CD8-positive, alpha-beta memory T cell (primary cell): ENCODE measurements around the gene MUC5B. TPM values are rescaled to one million over a fixed set of nuclear protein-coding genes. Genes with fewer than 3 reads are reported as not detected.
A peak's percentile ranks its signal among the peaks of the same experiment; 100 is the strongest.
"Not testable (repeated sequence)": the region's sequence is repeated elsewhere in the genome, so short reads cannot be mapped to it uniquely, and the experiment has no call there.

Source experiments
- CTCF ChIA-PET: fragments of 350-600 bp; sonication (Branson Sonifier 250); formaldehyde crosslinking; loops from one replicate; lab custom pipeline; 2021; ENCODE audit warnings: antibody characterized with exemption; lab: Charles Lee
- POLR2A ChIA-PET: fragments of 350-600 bp; sonication (Branson Sonifier 250); formaldehyde crosslinking; loops from one replicate; lab custom pipeline; 2021; ENCODE audit warnings: antibody characterized with exemption; lab: Charles Lee
- DNase-seq, 5 donors: peaks; one replicate each; pipeline versions ENCODE4 v3.0.0 to v3.0.0-alpha.2; 2020 to 2022; ENCODE audit warnings: mixed read lengths in 1 of 5
- H3K27ac ChIP-seq: one replicate; pipeline ENCODE4 v1.7.0; 2013; ENCODE audit warnings: low read depth, mild to moderate bottlenecking, low read length, moderate library complexity
- H3K27me3 ChIP-seq: 2 replicates; pipeline ENCODE4 v1.7.0; 2013; ENCODE audit warnings: low read length, mild to moderate bottlenecking; ENCODE audit not compliant: insufficient read depth, poor library complexity, severe bottlenecking
- H3K36me3 ChIP-seq: 2 replicates; pipeline ENCODE4 v1.7.0; 2013; ENCODE audit warnings: mild to moderate bottlenecking, low read length, moderate library complexity; ENCODE audit not compliant: insufficient read depth
- H3K4me1 ChIP-seq: 2 replicates; pipeline ENCODE4 v1.7.0; 2013; ENCODE audit warnings: mild to moderate bottlenecking, low read length, moderate library complexity; ENCODE audit not compliant: insufficient read depth
- H3K4me3 ChIP-seq: 2 replicates; pipeline ENCODE4 v1.7.0; 2013; ENCODE audit warnings: mild to moderate bottlenecking, low read length
- H3K9me3 ChIP-seq: 2 replicates; pipeline ENCODE4 v1.7.0; 2013; ENCODE audit warnings: mild to moderate bottlenecking, low read length
- H3K27ac Mint-ChIP-seq, 8 donors: one replicate each; pipeline ENCODE4 v1.8.0; 2020 to 2021; ENCODE audit warnings: mixed read lengths in 8 of 8, mild to moderate bottlenecking in 6 of 8, inconsistent platforms in 3 of 8, moderate library complexity in 3 of 8
- H3K27me3 Mint-ChIP-seq, 2 donors: one replicate each; pipeline ENCODE4 v1.8.0; 2020 to 2021; ENCODE audit warnings: mixed read lengths in 2 of 2, mild to moderate bottlenecking in 1 of 2, moderate library complexity in 1 of 2
- H3K36me3 Mint-ChIP-seq, 3 donors: one replicate each; pipeline ENCODE4 v1.8.0; 2020 to 2021; ENCODE audit warnings: mixed read lengths in 3 of 3, inconsistent platforms in 1 of 3, mild to moderate bottlenecking in 1 of 3
- H3K4me1 Mint-ChIP-seq, 3 donors: one replicate each; pipeline ENCODE4 v1.8.0; 2020 to 2021; ENCODE audit warnings: mixed read lengths in 3 of 3, inconsistent platforms in 1 of 3, mild to moderate bottlenecking in 1 of 3
- H3K4me3 Mint-ChIP-seq, 7 donors: one replicate each; pipeline ENCODE4 v1.8.0; 2020 to 2021; ENCODE audit warnings: mixed read lengths in 7 of 7, mild to moderate bottlenecking in 6 of 7, moderate library complexity in 4 of 7, inconsistent platforms in 2 of 7
- H3K9me3 Mint-ChIP-seq, 5 donors: one replicate each; pipeline ENCODE4 v1.8.0; 2020 to 2022; ENCODE audit warnings: mixed read lengths in 5 of 5, mild to moderate bottlenecking in 3 of 5, moderate library complexity in 2 of 5, inconsistent platforms in 1 of 5
- polyA plus RNA-seq: library from polyadenylated mRNA; unstranded; fragments of 300-500 nt; fragmentation: Illumina TruSeq; gene quantifications from one replicate; pipeline ENCODE4 v1.2.3, GENCODE V29; 2021
- total RNA-seq, 2 experiments: library from RNA; stranded (reverse); gene quantifications; one replicate each; pipeline ENCODE4 v1.2.3, GENCODE V29; 2021

MUC5B gene
- total and polyA plus RNA-seq, 3 experiments from 2014 or later, result not detected

- Mint-ChIP-seq H3K27me3 (peaks cover 20 to 21% of the 10 kb centered on the region in 2 donors), H3K36me3 (peaks cover 0 to 5% (median 5%) of the 10 kb centered on the region in 3 donors), H3K4me1 (no peaks in the 10 kb centered on the region), H3K27ac (no peak overlapping the region), H3K9me3 (peaks cover 17 to 34% (median 30%) of the 10 kb centered on the region in 5 donors), H3K4me3 (no peak overlapping the region)
- no peaks in the 10 kb centered on the region for H3K36me3 ChIP-seq
- H3K9me3 ChIP-seq, result no peaks in the 10 kb centered on the region
- ChIA-PET POLR2A (no interaction called here), CTCF (interaction anchor here (0.7 kb wide), 1 partner anchor 366 kb away, joined by 3 read pairs; no protein-coding TSS in a partner anchor)
- DNase-seq, result peak in 1 of 5 donors; percentile 42
- H3K4me1 ChIP-seq, result no peaks in the 10 kb centered on the region
- H3K27ac ChIP-seq, result no peak overlapping the region
- no peak overlapping the region for H3K4me3 ChIP-seq
- H3K27me3 ChIP-seq, result no peaks in the 10 kb centered on the region
These were observed 14.2 kb upstream of the MUC5B start for GRCh38 chr11:1208394-1209261.

DNA sequence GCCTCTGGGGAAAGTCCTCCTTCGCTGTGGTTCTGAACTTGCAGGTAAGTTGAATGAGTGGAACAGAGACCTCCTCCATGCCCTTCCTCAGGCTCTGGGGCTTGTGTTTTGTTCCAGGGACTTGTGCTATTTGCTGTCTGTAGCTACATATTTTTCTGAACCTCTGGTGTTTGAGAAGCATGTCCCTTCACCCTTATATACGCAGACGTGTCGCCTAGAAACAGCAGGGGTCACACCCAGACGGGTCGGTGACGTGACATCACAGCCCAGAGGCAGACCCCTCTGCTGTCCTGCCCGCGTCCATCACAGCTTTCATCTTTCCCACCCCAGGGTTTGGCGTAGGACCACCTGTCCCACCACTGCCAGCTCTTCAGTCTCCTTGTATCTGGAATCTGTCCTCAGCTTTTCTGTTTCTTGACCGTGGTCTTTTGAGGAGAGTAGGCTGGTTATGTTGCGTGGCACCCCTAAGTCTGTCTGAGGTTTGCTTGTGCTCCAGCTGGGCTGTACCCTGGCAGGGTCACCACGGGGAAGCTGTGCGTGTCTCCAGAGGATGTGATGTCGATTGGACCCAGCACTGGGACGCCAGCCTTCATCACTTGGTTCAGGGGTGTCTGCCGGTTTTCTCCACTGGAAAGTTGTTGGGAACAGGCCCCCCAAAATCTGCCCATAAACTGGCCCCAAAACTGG, 13.4 kb upstream of the MUC5B start:
- CTCF ChIA-PET, result no interaction called here
- no peaks in the 10 kb centered on the region for H3K4me1 ChIP-seq
- no peak overlapping the region for H3K27ac ChIP-seq
- Mint-ChIP-seq H3K4me1 (no peaks in the 10 kb centered on the region), H3K27me3 (peaks cover 20 to 21% of the 10 kb centered on the region in 2 donors), H3K4me3 (no peak overlapping the region), H3K27ac (peak overlapping the region in 1 of 8 donors; percentile 16), H3K9me3 (peaks cover 21 to 38% (median 30%) of the 10 kb centered on the region in 5 donors), H3K36me3 (peaks cover 0 to 5% (median 5%) of the 10 kb centered on the region in 3 donors)
- POLR2A ChIA-PET, result no interaction called here
- no peaks in the 10 kb centered on the region for H3K36me3 ChIP-seq
- no peaks in the 10 kb centered on the region for H3K27me3 ChIP-seq
- no peak overlapping the region for H3K4me3 ChIP-seq
- peak in 1 of 5 donors; percentile 41 for DNase-seq
- H3K9me3 ChIP-seq, result no peaks in the 10 kb centered on the region

DNA sequence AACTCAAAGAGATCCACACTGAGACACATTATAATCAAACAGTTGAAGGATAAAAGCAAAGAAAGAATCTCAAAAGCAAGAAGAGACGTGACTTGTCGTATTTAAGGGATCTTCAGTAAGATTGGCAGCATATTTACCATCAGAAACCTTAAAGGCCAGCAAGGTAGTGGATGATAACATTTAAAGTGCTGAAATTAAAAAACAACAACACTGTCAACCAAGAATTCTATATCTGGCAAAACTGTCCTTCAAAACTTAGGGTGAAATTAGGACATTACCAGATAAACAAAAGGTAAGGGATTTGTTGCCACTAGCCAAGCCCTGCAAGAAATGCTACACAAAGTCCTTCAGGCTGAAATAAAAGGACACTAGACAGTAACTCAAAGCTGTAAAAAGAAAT, 11.0 kb upstream of the MUC5B start:
- no peaks in the 10 kb centered on the region for H3K4me1 Mint-ChIP-seq

DNA sequence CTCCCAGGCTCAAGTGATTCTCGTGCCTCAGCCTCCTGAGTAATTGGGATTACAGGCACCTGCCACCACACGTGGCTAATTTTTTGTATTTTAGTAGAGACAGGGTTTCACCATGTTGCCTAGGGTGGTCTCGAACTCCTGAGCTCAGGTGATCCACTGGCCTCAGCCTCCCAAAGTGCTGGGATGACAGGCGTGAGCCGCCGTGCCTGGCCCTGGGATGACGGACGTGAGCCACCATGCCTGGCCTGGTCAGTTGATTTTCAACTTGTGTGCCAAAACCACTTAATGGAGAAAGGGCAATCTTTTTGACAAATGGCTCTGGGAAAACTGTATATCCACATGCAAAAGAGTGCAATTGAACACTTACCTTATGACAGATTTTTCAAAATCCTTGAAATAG, 7.0 kb upstream of the MUC5B start:
- CTCF ChIA-PET, H3K4me1 ChIP-seq, H3K9me3 ChIP-seq, H3K4me3 ChIP-seq, DNase-seq, POLR2A ChIA-PET, H3K27ac Mint-ChIP-seq, H3K4me1 Mint-ChIP-seq, H3K27ac ChIP-seq, H3K27me3 ChIP-seq, H3K36me3 ChIP-seq, H3K4me3 Mint-ChIP-seq, H3K36me3 Mint-ChIP-seq: not testable (repeated sequence)
- Mint-ChIP-seq H3K27me3 (peaks cover 15 to 17% of the 10 kb centered on the region in 2 donors), H3K9me3 (peaks cover 16 to 30% (median 23%) of the 10 kb centered on the region in 5 donors)

More for the DNA sequence above, 11.0 kb upstream of the MUC5B start:
- Histone ChIP-seq H3K27me3 (no peaks in the 10 kb centered on the region), H3K36me3 (no peaks in the 10 kb centered on the region), H3K27ac (no peak overlapping the region), H3K4me1 (no peaks in the 10 kb centered on the region), H3K9me3 (no peaks in the 10 kb centered on the region), H3K4me3 (no peak overlapping the region)
- peaks cover 0 to 5% (median 5%) of the 10 kb centered on the region in 3 donors for H3K36me3 Mint-ChIP-seq
- H3K27me3 Mint-ChIP-seq, result peaks cover 24 to 25% of the 10 kb centered on the region in 2 donors
- ChIA-PET CTCF (no interaction called here), POLR2A (no interaction called here)
- peaks cover 23 to 38% (median 32%) of the 10 kb centered on the region in 5 donors for H3K9me3 Mint-ChIP-seq
- H3K4me3 Mint-ChIP-seq, result no peak overlapping the region
- DNase-seq, result no peak
- H3K27ac Mint-ChIP-seq, result no peak overlapping the region

- ChIA-PET POLR2A (no interaction called here), CTCF (no interaction called here)
- Mint-ChIP-seq H3K27me3 (peaks cover 6 to 13% of the 10 kb centered on the region in 2 donors), H3K4me3 (no peak overlapping the region), H3K27ac (peak overlapping the region in 1 of 8 donors; percentile 52), H3K36me3 (peaks cover 0 to 4% (median 1%) of the 10 kb centered on the region in 3 donors), H3K4me1 (no peaks in the 10 kb centered on the region), H3K9me3 (peaks cover 6 to 17% (median 10%) of the 10 kb centered on the region in 5 donors)
- Histone ChIP-seq H3K27ac (no peak overlapping the region), H3K4me1 (no peaks in the 10 kb centered on the region), H3K9me3 (no peaks in the 10 kb centered on the region), H3K36me3 (no peaks in the 10 kb centered on the region), H3K27me3 (no peaks in the 10 kb centered on the region), H3K4me3 (no peak overlapping the region)
- no peak for DNase-seq
These were observed 5.7 kb upstream of the MUC5B start for GRCh38 chr11:1217151-1217550.

DNA sequence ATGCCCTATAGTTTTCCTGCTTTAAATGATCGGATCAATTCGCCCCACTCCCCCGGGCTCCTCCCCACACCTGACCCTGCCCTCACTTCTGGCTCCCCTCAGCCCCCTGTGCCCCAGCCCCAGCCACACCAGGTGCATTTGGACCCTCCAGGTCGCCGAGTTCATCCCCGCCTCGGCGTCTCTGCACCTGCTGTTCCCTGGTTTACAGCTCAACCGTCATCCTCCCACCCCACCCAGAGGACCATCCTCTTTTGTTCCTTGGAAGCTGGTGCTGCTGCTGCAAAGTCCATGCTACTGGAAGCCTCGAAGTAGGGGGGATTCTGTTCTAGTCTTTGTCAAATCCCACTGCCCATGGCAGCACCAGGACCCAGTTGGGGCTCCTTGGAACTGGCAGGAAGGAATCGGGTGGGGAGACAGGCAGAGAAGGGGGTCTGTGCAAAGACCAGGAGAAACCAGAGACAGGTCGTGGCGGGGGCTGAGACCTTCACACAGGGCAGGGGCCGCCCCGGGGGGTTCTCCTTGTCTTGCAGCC, 4.5 kb upstream of the MUC5B start:
- Histone ChIP-seq H3K27ac (no peak overlapping the region), H3K4me3 (no peak overlapping the region), H3K27me3 (no peaks in the 10 kb centered on the region), H3K36me3 (no peaks in the 10 kb centered on the region), H3K4me1 (no peaks in the 10 kb centered on the region), H3K9me3 (no peaks in the 10 kb centered on the region)
- no peak overlapping the region for H3K4me3 Mint-ChIP-seq
- ChIA-PET CTCF (no interaction called here), POLR2A (no interaction called here)
- peaks cover 2 to 8% (median 6%) of the 10 kb centered on the region in 5 donors for H3K9me3 Mint-ChIP-seq
- H3K27ac Mint-ChIP-seq, result peak overlapping the region in 1 of 8 donors; percentile 47
- DNase-seq, result no peak
- no peaks in the 10 kb centered on the region for H3K4me1 Mint-ChIP-seq
- H3K36me3 Mint-ChIP-seq, result no peaks in the 10 kb centered on the region
- H3K27me3 Mint-ChIP-seq, result peaks cover 4 to 11% of the 10 kb centered on the region in 2 donors

DNA sequence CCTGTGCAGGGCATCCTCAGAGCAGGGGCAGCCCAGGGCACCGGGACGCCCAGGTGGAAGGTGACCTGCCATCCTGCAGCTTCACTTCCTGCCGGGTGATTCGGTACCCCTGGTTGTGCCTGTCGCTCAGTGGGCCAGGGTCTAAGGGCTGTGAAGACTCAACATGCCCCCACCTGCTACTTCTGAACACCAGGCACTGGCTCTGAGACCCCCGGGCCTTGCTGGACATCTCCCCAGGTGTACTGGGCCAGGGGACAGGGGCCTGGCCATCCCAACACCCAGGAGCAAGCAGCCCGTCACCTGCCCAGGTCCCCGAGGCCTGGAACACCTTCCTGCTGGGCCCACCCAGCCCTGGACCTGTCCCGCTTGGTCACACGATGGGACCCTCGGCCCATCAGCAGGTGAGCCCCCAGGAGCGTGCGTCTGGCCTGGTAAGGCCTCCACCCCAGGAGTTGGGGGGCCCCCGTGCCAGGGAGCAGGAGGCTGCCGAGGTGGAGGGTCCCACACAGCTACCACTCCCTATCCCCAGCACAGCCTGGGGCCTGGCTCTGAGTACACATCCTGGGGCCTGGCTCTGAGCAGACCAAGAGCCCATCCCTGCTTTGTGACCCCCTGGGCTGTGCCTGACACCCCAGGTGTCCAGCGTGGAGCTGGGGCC, 3.9 kb upstream of the MUC5B start:
- no peaks in the 10 kb centered on the region for H3K36me3 ChIP-seq
- H3K4me3 ChIP-seq, result no peak overlapping the region
- H3K4me1 Mint-ChIP-seq, result no peaks in the 10 kb centered on the region
- ChIA-PET POLR2A (no interaction called here), CTCF (no interaction called here)
- H3K27ac Mint-ChIP-seq, result no peak overlapping the region
- no peaks in the 10 kb centered on the region for H3K4me1 ChIP-seq
- peak in 1 of 5 donors; percentile 32 for DNase-seq
- peaks cover 4 to 11% of the 10 kb centered on the region in 2 donors for H3K27me3 Mint-ChIP-seq
- H3K36me3 Mint-ChIP-seq, result no peaks in the 10 kb centered on the region
- H3K27ac ChIP-seq, result no peak overlapping the region
- peaks cover 0 to 6% (median 3%) of the 10 kb centered on the region in 5 donors for H3K9me3 Mint-ChIP-seq
- H3K9me3 ChIP-seq, result no peaks in the 10 kb centered on the region
- H3K27me3 ChIP-seq, result no peaks in the 10 kb centered on the region
- no peak overlapping the region for H3K4me3 Mint-ChIP-seq
